Inflammatory macrophage treated with lipopolysaccharide for 4 hours (primary cell): ENCODE measurements around the gene F7.
"Not testable (repeated sequence)": the region's sequence is repeated elsewhere in the genome, so short reads cannot be mapped to it uniquely, and the experiment has no call there.

Source experiments
- DNase-seq: peaks from one replicate; pipeline ENCODE4 v3.0.0-alpha.2; 2020

F7 gene

GRCh38 chr13:113157206-113157928, 51.8 kb downstream of the F7 start:
- no peak for DNase-seq

- no peak for DNase-seq
Measured at GRCh38 chr13:113157929-113158747, 52.5 kb downstream of the F7 start, which contains the start of gene PROZ. PROZ (plus strand) TSS chr13:113158648; CDS start chr13:113158661, 13 bp downstream.

- DNase-seq, result no peak
Measured at GRCh38 chr13:113158946-113159345, 53.4 kb downstream of the F7 start.

DNA sequence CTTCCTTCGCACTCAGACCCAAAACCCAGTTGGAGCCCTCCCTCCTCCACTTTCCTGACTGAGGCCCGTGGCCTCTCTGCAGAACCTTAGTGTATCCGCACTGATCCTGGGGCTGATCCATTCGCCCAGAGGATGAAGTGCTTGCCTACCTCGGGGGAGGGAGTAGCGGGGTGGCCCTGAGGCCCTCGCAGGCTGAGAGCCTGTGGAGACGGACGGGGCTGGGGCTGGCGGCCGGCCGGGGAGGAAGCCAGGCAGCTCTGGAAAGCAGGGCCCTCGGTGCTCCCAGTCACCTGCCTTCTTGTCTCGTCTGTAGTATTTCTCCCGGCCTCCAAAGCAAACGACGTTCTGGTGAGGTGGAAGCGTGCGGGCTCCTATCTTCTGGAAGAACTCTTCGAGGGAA, 54.1 kb downstream of the F7 start:
- DNase-seq, result no peak

DNA sequence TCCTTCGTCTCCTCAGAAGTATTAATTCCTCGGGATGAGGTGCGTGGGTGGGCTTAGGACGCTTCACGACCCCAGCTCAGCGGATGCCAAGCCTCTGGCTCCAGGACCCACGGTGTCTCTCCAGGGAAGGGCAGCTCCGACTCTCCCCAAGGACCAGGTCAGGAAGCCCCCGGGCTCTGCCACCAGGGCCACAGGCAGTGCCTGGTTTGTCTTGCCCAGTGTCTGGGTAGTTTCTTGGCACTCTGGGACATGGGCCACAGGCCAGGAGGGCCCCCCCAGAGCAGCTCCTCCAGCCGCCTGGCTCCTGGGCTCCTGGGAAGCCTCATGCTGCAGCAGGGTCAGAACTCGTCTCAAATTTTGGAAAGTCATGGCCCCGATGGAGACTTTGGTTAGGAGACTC, 55.4 kb downstream of the F7 start:
- no peak for DNase-seq

DNA sequence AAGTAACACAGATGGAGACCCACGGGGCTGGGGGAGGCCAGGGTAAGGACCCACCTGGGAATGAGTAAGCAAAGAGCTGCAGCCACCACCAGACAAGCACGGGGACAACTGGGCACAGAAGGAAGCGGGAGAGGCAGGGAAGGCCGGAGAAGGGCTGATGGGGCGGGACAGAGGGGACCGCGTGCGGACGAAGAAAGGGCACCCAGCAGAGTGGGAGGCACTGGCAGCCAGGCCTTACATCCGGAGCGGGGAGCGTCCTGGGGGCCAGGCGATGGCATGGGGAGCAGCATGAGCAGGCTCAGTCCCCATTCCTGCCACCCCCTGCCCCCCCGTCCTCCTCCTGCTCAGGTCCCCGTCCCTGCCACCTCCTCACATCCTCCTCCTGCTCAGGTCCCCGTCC, 55.8 kb downstream of the F7 start:
- no peak for DNase-seq

DNA sequence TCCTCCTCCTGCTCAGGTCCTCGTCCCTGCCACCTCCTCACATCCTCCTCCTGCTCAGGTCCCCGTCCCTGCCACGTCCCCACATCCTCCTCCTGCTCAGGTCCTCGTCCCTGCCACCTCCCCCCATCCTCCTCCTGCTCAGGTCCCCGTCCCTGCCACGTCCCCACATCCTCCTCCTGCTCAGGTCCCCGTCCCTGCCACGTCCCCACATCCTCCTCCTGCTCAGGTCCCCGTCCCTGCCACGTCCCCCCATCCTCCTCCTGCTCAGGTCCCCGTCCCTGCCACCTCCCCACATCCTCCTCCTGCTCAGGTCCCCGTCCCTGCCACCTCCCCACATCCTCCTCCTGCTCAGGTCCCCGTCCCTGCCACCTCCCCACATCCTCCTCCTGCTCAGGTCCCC, 56.4 kb downstream of the F7 start:
- DNase-seq, result not testable (repeated sequence)

- DNase-seq, result no peak
Measured at GRCh38 chr13:113162783-113163685, 57.4 kb downstream of the F7 start.

- no peak for DNase-seq
Measured at GRCh38 chr13:113164492-113164891, 58.9 kb downstream of the F7 start.

- DNase-seq, result no peak
Measured at GRCh38 chr13:113166266-113166665, 60.7 kb downstream of the F7 start.

GRCh38 chr13:113166681-113167080, 61.1 kb downstream of the F7 start:
- DNase-seq, result no peak

DNA sequence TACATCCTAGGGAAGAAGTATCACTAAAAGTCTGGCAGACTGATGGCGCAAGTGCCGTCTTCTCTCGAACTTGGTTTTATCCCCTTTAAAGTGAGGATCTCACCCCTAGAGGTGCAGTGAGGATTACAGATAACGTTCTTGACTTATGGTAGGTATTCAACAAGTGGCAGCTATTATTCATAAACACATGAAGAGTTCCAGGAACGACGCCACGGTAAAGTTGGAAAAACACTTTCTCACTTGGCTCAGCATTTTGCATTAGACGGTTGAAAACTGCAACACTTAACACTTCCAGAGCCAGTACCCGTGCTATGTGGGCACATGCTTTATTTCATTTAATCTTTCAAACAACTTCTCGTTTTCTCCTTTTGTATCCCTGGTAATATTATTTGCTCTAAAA, 61.6 kb downstream of the F7 start:
- DNase-seq, result no peak

- no peak for DNase-seq
Measured at GRCh38 chr13:113167575-113167974, 62.0 kb downstream of the F7 start.

DNA sequence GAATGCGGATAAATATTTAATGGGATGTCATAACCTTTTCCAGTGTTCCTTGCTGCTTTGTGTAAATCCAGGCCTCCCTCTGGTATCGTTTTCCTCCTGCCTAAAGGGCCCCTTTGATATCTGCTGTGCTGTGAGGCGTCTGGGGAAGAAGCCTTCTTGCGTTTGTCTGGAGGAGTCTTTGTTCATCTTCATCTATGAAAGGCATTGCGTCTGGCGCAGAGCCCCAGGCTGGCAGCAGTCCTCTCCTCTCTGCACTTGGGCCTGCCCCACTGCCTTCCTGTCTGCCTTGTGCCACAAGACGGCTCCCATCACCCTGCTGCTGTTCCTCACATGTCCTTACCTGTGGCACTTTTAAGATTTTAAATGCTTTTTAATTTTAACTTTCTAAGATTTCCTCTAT, 62.6 kb downstream of the F7 start:
- DNase-seq, result no peak

GRCh38 chr13:113169277-113170272, 64.0 kb downstream of the F7 start:
- DNase-seq, result no peak
